Osteoblast (primary cell): ENCODE measurements around the gene ZER1. TPM values are rescaled to one million over a fixed set of nuclear protein-coding genes. Genes with fewer than 3 reads are reported as not detected.

ENCODE experiments used
- DNase-seq: peaks from one replicate; pipeline ENCODE4 v3.0.0; 2011; ENCODE audit warnings: low spot score, mixed read lengths; ENCODE audit not compliant: insufficient read length; ENCODE audit errors: missing footprints
- H2AFZ ChIP-seq: 2 replicates; pipeline ENCODE4 v1.6.0; 2011; ENCODE audit warnings: mild to moderate bottlenecking, low read length
- H3K27ac ChIP-seq: 2 replicates; pipeline ENCODE4 v1.5.1; 2011; ENCODE audit warnings: mild to moderate bottlenecking, low read depth, low read length, moderate library complexity
- H3K27me3 ChIP-seq: 2 replicates; pipeline ENCODE4 v1.6.0; 2012; ENCODE audit warnings: mild to moderate bottlenecking, control low read depth, inconsistent platforms, low read length, moderate library complexity; ENCODE audit not compliant: insufficient read depth
- H3K36me3 ChIP-seq: 2 replicates; pipeline ENCODE4 v1.5.1; 2011; ENCODE audit warnings: mild to moderate bottlenecking, low read length, control low read depth, moderate library complexity; ENCODE audit not compliant: insufficient read depth
- H3K4me1 ChIP-seq: 2 replicates; pipeline ENCODE4 v1.5.1; 2011; ENCODE audit warnings: mild to moderate bottlenecking, low read length, control low read depth, moderate library complexity; ENCODE audit not compliant: insufficient read depth
- H3K4me2 ChIP-seq: 2 replicates; pipeline ENCODE4 v1.6.0; 2011; ENCODE audit warnings: mild to moderate bottlenecking, low read length; ENCODE audit not compliant: insufficient read depth
- H3K4me3 ChIP-seq: fragments of 200-600 bp; sonication (generic); 3 replicates; pipeline ENCODE4 v1.5.1; 2012; ENCODE audit warnings: mild to moderate bottlenecking, low read length, inconsistent platforms; ENCODE audit not compliant: insufficient read depth
- H3K79me2 ChIP-seq: 2 replicates; pipeline ENCODE4 v1.6.0; 2012; ENCODE audit warnings: mild to moderate bottlenecking, low read length, control low read depth, inconsistent platforms; ENCODE audit not compliant: insufficient read depth
- H3K9me3 ChIP-seq: 2 replicates; pipeline ENCODE4 v1.5.1; 2011; ENCODE audit warnings: low read depth, low read length, control low read depth
- H4K20me1 ChIP-seq: 2 replicates; pipeline ENCODE4 v1.6.0; 2012; ENCODE audit warnings: mild to moderate bottlenecking, low read length, control low read depth; ENCODE audit not compliant: insufficient read depth
- total RNA-seq: library from RNA; depleted of rRNA; stranded (reverse); fragments of >200 nt; gene quantifications from 2 replicates; pipeline ENCODE4 v1.2.3, GENCODE V29; 2012
- TF ChIP-seq, protein P1 (sequence below): IDR thresholded peaks from 2 replicates; pipeline ENCODE4 v1.5.1; 2011; ENCODE audit warnings: mild to moderate bottlenecking, low read depth, low read length, moderate library complexity; ENCODE audit errors: extremely low read depth

Gene ZER1
- total RNA-seq, 1 donor = 26.4 TPM

DNA sequence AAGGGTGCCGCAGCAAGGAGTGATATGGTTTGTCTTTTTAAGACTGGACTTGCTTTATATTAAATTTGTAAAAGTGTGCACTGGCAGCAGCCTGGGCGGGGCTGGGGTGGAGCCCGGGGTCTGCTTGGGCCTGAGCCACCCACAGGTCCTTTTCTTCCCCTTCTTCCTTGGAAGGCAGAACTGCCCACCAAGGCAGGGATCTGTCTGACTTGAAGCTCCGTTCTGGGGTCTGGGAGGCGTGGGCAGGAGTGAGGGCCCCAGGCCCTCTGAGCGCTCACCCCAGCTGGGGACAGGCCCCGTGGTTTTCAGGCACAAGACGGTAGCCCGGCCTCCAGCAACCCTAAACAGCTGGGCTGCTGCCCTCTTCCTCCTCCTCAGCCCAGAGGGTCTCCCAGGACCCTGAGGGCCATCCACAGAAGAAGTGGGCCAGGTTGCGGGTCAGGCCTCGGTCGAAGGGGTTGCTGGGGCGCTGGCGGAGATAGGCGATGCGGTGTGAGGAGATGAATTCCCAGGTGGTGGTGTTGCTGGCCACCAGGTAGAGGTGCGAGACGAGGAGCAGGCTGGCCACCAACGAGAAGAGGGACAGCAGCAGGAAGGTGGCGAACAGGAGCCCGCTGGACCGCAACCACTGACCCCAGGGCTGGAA, 50.8 kb downstream of the ZER1 start:
- TF ChIP-seq, protein P1, sequence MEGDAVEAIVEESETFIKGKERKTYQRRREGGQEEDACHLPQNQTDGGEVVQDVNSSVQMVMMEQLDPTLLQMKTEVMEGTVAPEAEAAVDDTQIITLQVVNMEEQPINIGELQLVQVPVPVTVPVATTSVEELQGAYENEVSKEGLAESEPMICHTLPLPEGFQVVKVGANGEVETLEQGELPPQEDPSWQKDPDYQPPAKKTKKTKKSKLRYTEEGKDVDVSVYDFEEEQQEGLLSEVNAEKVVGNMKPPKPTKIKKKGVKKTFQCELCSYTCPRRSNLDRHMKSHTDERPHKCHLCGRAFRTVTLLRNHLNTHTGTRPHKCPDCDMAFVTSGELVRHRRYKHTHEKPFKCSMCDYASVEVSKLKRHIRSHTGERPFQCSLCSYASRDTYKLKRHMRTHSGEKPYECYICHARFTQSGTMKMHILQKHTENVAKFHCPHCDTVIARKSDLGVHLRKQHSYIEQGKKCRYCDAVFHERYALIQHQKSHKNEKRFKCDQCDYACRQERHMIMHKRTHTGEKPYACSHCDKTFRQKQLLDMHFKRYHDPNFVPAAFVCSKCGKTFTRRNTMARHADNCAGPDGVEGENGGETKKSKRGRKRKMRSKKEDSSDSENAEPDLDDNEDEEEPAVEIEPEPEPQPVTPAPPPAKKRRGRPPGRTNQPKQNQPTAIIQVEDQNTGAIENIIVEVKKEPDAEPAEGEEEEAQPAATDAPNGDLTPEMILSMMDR = no peak
- no peaks in the 10 kb centered on the region for H3K36me3 ChIP-seq
- H2AFZ ChIP-seq = no peak overlapping the region
- no peak overlapping the region for H3K27ac ChIP-seq
- no peak overlapping the region for H3K4me3 ChIP-seq
- no peaks in the 10 kb centered on the region for H4K20me1 ChIP-seq
- H3K4me2 ChIP-seq = no peak overlapping the region
- no peaks in the 10 kb centered on the region for H3K27me3 ChIP-seq
- no peaks in the 10 kb centered on the region for H3K9me3 ChIP-seq
- H3K4me1 ChIP-seq = peaks cover 8% of the 10 kb centered on the region
- H3K79me2 ChIP-seq = no peaks in the 10 kb centered on the region
- DNase-seq = peak; percentile 65

DNA sequence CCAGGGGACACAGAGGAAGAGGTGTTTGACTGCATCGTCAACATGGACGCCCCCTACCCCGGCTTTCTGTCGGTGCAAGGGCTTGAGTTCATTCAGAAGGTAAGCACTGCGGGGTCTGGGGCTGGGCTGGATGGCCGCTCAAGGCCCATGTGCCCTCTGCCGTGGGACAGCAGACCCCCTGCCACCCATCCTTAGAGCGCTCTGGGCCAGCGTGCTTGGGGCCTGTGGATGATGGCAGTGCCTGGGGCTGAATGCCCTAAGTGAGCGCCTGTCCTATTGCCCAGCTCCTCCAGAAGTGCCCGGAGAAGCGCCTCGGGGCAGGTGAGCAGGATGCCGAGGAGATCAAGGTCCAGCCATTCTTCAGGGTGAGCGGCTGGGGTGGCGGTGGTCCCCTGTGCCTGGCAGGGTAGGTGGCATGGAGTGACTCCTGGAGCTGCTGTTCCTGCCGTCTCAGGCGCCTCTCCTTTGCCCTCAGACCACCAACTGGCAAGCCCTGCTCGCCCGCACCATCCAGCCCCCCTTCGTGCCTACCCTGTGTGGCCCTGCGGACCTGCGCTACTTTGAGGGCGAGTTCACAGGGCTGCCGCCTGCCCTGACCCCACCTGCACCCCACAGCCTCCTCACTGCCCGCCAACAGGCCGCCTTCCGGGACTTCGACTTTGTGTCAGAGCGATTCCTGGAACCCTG, 51.7 kb downstream of the ZER1 start:
- Histone ChIP-seq H3K4me2 (no peak overlapping the region), H3K27ac (no peak overlapping the region), H4K20me1 (no peaks in the 10 kb centered on the region), H3K9me3 (no peaks in the 10 kb centered on the region), H2AFZ (no peak overlapping the region), H3K4me1 (peaks cover 8% of the 10 kb centered on the region), H3K36me3 (no peaks in the 10 kb centered on the region), H3K4me3 (no peak overlapping the region), H3K79me2 (no peaks in the 10 kb centered on the region), H3K27me3 (no peaks in the 10 kb centered on the region)
- TF ChIP-seq, protein P1 = no peak
- peak; percentile 55 for DNase-seq

DNA sequence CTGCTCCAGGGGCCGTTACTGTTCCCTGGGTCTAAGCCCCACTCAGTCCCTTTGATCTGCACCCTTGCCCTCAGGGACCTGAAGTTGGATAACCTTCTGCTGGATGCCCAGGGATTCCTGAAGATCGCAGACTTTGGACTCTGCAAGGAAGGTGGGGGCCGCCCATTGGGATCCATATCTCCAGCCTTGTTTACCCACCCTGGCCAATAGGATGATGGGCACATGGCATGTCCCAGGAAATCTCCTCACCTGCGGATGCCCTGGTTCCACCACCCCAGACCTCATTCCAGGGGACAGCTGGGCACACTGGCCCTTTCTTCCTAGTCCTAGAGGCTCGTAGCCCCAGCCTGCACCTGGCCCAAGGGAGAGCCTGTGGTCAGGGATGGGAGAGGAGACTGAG, 53.3 kb downstream of the ZER1 start:
- no peaks in the 10 kb centered on the region for H3K27me3 ChIP-seq
- no peak overlapping the region for H3K27ac ChIP-seq
- no peaks in the 10 kb centered on the region for H3K79me2 ChIP-seq
- peaks cover 1% of the 10 kb centered on the region for H3K4me1 ChIP-seq
- H3K36me3 ChIP-seq = no peaks in the 10 kb centered on the region
- TF ChIP-seq, protein P1 = no peak
- H3K9me3 ChIP-seq = no peaks in the 10 kb centered on the region
- DNase-seq = no peak
- H3K4me2 ChIP-seq = no peak overlapping the region
- no peak overlapping the region for H2AFZ ChIP-seq
- no peak overlapping the region for H3K4me3 ChIP-seq
- no peaks in the 10 kb centered on the region for H4K20me1 ChIP-seq

DNA sequence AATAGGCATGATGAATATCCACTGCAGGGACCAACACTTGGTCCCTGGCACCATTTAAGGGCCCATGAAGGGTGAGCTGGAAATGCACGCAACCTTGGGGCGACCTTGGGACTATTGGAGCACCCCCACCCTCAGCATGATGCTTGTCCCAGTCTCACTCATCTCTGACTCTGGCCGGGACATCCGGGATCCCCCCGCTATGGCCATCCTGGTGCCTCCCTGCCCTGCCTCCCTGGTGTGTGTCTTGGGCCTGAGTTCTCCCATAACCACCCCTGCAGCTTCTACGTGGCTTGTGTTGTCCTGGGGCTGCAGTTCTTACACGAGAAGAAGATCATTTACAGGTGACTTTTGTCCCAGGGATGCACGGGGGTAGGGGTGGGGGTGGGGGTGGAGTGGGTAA, 53.7 kb downstream of the ZER1 start:
- H3K9me3 ChIP-seq = no peaks in the 10 kb centered on the region
- H3K79me2 ChIP-seq = no peaks in the 10 kb centered on the region
- no peak overlapping the region for H3K27ac ChIP-seq
- no peaks in the 10 kb centered on the region for H3K36me3 ChIP-seq
- H3K4me2 ChIP-seq = no peak overlapping the region
- H4K20me1 ChIP-seq = no peaks in the 10 kb centered on the region
- DNase-seq = peak; percentile 72
- no peaks in the 10 kb centered on the region for H3K27me3 ChIP-seq
- no peak overlapping the region for H2AFZ ChIP-seq
- H3K4me3 ChIP-seq = no peak overlapping the region
- TF ChIP-seq, protein P1 = no peak
- H3K4me1 ChIP-seq = no peaks in the 10 kb centered on the region
